Measurements from ENCODE around the gene XXYLT1.

XXYLT1 gene

DNA sequence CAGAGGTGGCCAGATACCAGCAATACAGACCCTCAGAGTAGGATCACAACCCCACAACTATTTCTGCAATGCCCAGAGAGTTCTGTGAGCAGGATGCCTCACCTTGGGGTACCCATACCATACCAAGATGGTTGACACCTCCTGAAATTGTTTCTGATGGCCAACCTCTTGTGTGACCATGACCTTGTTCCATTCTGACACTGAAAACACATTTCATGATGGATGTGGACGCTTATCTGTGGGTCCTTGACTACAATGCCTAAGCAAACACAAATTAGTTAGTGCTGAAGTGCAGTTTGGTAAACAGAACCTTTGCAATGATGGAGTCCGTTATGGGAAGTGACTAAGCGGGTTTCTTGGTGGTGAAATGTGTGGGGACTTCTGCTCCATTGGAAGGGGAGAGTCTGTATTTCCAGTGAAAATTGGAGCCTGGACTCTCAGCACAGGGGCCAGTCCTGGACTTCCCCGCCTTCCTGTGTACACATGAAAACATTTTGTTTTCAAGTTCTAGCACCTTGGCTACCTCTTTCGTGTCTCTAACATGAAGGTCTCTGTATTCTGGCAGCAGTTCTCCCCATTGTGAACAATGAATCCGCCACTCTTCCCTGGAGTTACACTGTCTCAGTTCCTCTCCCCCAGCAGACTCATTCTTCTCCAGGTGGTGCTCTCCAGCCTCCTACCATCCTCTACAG is 106.2 kb downstream of the XXYLT1 start:
- DNase-seq: no peak

DNA sequence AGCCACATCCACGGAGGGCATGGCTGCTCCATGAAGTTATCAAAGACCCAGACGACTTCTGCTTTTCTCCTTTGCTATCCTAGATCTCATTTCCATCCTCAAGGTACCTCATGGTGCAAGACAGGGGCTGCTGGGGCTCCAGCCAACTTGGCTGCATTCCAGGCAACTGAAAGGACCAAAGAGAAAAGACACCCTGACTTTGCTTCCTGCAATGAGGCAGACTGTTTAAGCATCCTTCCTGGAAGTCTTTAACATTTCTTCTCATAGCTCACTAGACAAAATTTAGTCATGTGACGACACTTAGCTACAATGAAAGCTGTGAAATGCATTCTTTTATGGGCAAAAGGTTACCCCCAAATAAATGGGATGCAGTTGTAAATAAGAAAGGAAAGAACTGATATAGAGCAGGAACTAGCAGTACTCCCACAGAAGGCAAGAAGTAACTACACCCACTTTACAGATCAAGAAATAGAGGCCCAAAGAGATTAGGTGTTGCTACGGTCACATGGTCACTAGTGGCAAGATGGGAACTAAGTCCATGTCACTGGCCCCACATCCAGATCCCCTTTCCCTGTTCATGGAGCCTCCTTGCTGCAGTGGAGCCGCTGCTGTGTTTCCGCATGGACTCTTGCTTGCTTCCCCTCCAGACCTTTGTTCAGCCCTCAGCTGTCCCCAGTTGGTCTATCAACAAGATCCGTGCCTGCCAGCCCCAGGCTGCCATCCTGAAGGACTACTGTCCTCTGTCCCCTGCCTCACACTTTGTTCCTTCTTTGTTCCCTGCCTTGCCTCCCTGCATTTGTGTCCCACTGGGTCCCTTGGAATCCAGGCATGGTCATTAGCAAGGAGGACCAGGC is 107.0 kb downstream of the XXYLT1 start:
- no peak for DNase-seq

DNA sequence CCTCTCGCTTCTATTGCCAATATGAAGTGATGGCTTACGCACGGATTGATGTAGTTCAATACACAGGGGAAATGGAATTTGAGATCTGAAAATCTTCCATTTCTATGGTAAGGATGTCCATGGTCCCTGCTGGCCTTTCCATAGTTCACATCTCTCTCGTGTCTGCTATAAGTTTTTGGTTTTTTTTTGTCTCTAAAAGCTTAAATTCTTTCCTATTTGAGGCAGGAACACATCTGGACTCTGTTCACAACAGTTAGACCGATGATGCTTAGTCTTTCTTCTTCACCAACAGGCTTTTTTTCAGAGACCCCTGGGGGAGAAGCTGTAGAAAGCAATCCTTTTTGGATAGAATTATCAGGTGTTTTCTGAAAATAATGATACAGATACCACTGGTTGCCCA is 108.1 kb downstream of the XXYLT1 start:
- DNase-seq: no peak

DNA sequence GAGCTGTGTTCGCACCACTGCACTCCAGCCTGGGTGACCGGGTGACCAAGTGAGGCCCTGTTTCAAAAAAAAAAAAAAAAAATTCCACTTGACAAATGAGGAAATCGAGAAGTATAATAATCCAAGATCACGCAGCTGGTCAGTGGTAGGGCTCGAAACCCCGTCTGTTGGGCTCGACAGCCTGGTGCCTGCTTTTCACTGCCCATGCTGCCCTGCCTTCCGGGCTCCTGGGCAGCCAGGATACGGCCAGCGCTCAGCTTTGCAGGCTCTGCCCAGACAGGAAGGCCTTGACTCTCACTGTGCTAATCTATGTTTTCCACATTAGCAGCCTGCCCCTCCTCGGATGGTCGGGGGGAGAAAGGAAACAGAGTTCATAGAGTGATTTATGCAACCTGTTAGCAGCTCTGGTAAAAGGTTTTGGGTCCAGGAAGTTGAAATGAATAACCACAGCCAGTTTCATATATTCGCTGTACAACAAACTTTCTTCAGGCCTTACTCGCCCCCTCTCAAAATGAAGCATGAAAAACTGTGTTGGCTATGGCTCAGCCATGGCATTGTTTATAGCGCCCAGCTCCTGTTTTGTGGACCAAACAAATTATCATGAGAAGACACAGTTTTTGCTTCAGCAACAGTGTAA is 108.8 kb downstream of the XXYLT1 start:
- no peak for DNase-seq

DNA sequence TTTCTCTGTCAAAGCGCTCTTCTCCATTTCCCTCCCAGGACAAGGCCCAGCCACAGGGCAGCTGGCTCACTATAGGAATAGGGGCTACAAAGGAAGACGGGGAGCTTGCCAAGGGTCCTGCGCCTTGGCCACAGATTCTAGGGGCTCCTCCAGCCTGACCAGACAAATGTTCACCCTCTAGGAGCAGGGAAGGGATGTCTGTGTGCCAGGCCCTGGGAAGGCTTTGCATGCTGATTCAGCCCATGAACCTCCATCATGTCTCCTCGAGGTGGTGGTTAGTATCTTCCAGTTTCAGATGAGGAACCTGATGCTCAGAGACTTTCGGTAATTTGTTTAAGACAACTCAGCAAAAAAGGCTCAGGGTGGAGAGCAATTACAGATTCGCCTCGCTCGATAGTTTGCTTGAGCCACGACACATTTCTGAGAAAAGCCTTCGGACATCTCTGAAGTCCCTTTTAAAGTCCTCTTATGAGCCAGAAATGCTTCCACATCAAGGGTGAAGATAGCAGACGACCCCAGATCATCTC is 110.0 kb downstream of the XXYLT1 start:
- DNase-seq: no peak

DNA sequence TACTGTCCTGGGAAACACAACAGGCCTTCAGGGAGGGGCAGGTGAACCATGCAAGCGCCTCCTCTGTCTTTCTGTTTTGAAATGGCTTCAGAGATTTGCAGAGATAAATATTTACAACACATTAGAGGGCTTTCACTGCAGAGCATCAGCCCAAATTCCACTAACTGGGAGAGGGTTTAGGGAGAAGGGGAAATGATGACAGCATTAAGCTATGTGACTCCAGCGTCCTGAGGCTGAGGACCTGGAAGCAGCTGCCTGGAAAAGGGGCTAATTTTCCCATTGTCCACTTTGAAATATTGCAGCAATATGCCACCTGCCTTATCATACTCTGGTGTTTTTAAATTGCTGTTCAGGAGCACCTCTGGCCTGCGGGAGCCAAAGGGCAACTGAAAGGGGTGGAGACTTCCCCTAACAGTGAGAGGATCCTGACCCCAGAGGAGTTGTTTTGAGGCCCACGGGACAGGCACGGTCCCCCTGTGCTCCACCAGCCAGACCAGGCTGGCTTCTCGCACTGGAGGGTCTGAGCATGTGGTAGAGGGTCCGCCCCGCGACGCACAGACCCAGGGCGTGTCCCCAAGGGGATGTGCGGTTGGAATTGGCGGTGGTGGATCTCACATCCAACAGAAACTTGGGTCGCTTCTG is 110.6 kb downstream of the XXYLT1 start:
- DNase-seq: no peak

DNA sequence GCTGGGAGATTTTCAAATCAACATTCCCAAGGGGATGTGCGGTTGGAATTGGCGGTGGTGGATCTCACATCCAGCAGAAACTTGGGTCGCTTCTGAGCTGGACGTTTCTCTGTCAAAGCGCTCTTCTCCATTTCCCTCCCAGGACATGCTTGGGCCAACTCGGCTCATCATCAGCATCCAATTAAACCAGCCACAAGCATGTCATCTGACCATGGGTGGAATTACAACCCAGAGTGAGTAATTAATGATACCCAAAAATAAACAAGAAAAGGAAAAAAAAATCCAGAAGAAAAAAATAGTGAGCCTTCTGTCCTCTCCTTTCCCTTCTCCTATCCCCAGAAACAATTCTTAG is 111.2 kb downstream of the XXYLT1 start:
- DNase-seq: no peak

DNA sequence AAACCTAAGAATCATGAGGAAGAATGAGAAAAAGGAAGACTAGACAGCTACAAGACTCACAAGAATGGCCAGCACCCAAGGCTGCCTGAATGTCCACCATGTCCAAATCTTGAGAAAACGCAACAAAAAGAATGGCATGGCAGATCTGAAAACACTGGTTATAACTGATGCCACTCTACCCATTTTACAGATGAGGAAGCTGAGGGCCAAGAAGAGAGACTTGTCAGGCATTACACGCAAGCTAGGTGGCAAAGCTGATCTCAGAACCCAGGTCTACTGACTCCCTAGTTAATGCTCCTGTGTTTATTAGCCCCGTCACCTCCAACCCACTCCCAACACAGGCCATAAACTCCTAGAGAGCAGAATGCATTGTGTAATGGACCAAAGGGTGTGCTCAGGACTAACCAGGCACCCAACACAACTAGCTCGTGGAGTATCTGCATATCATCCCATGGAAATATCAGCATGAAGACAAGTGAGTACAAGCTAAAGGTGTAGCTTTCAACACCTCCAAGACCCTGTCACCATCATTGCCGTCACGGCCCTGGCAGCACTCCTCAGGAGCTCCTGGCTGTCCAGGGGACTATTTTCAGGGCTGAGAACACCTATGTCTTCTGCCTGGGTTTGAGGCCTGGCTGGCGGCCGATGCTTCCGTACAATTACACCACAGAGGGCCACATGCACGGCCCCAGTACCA is 111.7 kb downstream of the XXYLT1 start:
- no peak for DNase-seq

DNA sequence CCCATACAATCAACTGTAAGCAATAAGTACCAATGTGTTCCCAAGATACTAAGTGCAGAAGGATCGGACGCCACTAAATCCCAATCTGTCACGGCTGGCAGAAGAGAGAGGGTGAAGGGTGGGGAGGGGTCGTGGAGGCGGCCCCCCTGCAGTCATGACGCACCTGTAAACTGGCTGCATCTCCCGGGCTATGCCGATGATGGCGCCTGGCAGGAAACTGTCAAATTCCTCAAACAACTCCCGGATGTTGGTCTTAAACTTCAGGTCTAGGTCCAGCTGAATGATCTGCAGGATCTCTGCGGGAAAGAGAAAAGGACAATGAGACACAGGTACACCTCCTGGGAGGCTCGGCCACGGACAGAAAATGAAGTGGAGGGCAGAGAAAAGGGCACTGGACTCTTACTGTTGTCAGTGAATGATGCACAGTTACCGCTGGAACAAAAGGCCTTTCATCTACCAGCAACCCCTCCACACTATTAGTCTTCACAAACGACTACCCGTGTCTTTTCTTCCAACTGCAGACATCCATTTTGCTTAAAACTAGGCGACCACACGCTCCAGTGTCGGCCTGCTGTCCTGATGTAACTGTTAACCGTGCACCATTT is 114.6 kb downstream of the XXYLT1 start:
- DNase-seq: no peak

DNA sequence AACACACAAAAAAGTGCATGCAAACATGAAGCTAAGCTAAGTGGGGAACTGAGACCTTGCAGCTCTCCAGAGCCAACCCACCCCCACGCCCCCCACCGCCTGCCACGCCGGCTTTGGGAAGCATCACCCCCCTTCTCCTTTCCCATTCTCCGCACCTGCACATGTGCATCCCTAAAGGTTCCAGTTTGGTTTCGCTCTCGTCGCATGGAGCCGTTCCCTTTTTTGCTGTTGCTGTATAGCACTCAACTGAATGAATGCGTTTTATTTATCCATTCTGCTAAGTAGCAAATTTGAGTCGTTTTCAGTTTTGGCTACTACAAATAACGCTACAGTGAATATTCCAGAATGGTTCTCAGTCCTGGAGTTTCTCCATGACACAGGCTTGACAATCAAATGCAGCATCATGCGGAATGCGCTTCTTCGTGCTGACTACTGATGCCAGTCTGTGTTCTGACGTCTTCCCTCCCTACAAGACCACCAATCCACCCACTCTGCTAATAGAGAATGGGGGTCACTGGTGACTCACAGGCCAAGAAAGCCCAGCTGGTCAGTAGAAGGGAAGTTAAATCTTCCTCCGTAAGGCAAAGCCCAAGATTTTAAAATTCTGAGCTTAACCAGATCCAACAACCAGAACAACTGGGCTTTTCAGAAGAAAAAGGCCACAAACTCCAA is 115.3 kb downstream of the XXYLT1 start:
- DNase-seq: no peak

DNA sequence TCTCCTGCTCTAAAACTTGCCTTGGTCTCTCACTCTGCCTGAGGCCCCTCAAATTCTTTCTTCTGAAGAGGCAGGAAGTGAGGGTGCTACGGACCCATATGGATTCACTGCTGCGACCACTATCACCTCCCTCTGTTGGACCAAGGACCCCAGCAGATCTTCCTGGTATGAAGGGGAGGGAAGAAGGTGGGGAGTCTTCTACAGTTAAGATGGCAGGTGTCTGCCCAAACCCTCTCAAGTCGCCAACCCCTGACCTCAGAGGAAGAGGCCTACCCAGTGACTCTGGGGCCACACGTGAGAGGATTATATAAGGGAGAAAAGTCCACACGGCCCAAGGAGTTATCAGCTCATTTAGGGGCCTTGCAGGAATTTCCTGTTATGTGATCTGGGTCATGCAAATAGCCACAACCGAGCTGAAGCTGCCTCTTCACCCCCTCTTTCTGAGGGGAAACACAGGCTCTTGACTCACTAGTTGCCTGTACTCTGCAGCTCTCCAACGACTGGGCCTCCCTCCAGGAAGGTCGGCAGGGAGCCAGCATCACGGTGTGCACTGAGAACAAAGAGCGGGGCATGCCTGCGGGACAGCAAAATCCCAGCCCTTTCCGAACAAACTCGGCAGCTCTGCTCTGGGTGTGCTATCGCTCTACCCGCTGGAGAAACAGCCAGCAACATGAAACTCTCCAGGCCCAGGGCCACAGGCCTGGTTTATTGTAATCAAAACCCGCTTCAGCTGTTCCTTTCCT is 116.0 kb downstream of the XXYLT1 start:
- peak; percentile 66 for DNase-seq

DNA sequence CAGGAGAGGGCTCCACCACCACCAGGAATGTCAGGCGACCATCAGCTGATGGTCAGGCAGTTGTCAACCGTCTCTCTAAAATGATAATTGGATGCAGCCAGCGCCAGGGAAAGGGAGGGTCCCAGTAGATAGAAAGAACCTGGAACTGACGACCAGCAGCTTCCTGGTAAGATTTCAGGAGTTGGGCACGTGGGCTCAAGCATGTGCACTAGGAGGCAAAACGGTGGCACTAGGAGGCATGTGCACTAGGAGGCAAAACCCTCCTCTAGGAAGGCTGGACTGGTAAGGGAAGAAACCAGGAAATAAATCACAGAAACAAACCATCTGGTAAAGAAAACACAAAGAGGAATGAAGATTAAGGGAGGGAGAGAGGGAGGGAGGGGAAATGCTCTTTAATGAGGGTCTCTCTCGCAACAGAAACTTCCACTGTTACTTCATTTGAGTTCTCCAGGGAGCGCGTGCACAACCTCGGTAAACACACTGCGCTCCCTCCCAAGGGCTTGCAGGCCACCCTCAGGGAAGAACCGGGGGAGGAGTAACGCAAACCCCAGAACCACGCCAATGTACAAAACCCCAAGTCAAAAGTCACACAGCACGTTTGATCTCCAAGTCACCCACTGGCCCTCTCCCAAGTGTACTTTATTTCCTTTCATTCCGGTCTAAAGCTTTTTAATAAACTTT is 116.7 kb downstream of the XXYLT1 start:
- no peak for DNase-seq

DNA sequence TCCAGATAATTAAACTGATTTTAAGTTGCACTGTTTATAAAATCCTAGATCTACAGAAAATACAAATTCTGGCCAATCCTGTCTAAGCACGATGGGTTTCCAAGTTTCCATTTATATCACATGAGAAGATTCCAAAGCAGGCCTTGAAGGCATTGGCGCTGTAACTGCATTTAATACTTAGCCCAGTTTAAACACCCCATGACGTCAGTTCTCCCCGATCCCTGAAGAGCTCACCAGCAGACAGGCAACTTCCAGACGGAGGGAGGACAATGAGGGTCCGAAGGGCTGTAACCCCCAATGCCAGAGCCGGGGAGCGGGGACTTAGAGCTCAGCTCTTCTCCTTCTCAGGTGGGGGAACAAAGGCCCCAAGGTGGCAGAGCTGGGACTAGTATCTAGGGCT is 117.3 kb downstream of the XXYLT1 start:
- no peak for DNase-seq

DNA sequence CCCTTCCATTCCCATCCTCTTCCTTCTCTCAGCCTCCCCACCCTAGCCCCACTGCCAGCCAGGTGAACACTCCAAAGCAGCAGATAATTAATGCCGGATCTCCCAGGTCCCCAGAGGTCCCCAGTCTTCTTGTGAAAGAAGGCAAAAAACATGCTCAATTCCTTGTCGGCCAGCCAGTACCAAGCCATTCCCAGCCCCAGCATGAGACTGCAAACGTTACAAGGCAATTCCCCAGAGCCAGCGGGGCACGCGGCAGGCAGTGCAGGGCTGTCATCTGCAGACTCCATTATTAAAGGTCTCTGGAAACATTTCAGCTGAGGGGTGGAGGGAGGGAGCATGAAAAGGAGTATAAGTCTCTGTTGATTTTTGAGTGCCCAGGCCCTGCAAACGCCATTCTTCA is 117.8 kb downstream of the XXYLT1 start:
- no peak for DNase-seq

DNA sequence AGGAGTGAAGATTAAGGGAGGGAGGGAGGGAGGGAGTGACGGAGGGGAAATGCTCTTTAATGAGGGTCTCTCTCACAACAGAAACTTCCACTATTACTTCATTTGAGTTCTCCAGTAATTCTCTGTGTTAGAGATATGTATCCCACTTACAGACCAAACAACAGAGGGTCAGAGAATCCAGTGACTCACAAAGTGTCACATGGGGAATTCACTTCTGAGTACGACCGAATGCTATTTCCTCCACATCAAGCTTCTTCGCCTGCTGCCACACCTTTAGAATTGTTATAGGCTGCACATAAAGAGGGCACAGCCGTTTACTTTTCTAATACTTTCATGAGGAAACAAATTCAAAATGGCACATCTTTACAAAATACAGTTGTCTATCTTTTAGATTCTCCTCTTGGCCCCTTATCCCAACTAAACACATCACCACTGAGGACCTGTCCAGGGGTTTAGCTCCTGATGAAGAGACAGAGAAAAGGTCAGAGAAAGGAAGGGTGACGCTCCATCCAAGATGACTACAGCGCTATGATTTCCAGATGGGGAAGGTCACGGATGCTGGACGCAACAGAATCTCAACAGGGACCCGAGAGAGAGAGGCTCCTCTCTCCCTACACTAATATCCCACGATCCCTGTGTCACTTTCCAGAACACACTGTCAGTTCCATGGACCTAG is 119.0 kb downstream of the XXYLT1 start:
- DNase-seq: no peak

DNA sequence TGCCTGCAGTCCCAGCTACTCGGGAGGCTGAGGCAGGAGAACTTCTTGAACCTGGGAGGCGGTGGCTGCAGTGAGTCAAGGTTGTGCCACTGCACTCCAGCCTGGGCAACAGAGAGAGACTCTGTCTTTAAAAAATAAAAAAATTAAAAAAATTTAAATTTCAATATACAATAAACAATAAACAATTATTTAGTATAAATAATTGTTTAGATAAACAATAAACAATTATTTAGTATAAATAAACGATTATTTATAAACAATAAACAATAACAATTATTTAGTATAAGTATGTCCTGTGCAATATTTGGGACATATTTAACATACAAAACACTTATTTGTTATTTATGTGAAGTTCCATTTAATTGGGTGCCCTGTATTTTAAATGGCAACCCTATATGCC is 119.6 kb downstream of the XXYLT1 start:
- DNase-seq: no peak

DNA sequence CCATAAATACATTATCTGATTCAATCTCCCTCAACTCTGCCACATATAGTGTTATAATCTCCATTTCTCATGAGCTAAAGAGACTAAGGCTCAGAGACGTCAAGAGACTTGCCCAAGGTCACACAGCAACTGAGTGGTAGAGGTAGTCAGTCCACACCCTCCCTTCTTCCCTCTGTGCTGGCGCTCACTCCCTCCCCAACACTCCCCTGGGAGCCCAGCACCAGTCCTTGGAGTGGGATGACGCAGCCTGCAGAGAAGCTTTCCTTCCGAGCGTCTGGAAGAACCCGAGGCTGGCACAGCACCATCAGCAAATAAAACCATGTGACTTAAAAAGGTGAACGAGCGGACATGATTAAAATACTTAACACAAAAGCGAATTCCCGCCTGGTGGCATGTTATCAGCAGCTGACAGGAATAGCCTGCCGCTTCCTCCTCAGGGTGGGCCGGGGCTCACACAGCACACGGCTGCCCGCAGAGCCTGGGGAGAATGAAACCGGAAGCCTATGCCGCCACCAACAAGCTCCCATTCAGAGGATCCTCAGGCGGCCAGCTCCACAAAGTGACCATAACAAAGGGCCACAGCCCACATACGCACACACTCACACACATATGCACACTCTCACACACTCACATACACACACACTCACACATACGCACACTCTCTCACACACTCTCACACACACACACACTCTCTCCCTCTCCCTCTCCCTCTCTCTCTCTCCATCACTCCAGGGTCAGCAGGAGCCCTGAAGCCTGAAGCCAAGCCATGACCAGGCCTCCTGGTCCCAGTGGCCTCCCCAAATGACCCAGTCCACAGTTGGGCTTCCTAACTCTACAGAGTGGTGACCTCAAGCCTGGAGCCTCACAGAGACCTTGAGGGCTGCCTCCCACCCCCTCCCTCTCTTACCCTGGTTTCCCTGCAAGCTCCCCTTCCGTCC is 120.5 kb downstream of the XXYLT1 start:
- peak; percentile 55 for DNase-seq

DNA sequence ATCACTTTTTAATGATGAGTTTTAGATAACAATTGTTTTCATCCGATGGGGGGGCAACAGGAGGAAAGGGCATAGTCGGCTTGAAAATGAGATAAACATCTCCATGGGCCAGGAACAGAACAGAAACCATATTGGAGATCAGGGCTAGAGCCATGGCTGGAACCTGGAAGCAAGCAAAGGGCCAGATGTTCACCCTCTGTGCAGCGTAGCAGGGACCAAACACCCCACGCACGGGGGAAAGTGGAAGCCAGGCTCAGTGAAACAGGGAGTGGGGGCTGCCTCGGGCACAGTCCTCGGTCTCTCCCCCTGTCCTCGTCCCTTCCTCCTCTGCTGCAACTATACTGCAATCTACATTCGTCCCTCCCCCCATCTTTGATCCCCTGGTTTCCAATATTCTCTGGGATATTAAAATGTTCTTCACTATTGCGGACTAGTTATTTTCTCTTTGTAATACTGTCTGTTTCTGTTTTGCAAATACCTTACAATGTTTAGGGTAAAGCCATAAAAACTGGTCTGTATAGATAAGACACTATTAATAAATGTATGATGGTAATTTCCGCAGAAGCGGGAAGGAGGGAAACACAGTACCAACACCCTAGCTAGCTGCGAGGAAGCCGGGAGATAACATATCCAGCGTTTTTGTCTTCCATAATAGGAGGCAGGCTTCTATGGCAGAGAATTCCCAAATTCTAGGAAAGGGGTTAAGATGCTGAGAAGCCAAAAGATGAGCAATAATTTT is 121.5 kb downstream of the XXYLT1 start:
- no peak for DNase-seq
